Measurements from ENCODE around the gene C2orf72.

DNA sequence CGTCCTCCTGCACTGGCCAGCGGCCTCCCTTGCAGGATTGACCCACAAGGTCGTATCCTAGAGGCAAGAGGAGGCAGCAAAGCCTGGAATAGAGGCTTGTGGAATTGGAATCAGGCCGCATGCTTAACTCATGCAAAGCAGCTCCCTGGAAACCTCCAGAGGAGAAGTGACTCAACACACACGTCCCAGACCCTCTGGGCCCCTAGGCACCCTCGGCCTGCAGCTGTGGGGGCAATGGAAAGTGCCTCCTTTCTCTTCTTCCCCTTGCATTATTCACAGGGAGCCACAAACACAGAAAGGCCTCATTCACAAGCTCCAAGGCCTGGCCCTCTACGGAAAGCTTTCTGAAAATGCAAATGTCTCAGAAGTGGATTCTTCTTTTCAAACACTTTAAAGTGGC is 21.8 kb upstream of the C2orf72 start:
- TF ChIP-seq, protein P1, sequence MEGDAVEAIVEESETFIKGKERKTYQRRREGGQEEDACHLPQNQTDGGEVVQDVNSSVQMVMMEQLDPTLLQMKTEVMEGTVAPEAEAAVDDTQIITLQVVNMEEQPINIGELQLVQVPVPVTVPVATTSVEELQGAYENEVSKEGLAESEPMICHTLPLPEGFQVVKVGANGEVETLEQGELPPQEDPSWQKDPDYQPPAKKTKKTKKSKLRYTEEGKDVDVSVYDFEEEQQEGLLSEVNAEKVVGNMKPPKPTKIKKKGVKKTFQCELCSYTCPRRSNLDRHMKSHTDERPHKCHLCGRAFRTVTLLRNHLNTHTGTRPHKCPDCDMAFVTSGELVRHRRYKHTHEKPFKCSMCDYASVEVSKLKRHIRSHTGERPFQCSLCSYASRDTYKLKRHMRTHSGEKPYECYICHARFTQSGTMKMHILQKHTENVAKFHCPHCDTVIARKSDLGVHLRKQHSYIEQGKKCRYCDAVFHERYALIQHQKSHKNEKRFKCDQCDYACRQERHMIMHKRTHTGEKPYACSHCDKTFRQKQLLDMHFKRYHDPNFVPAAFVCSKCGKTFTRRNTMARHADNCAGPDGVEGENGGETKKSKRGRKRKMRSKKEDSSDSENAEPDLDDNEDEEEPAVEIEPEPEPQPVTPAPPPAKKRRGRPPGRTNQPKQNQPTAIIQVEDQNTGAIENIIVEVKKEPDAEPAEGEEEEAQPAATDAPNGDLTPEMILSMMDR (IDR thresholded peaks at IDR 0.05): no peak
- TF ChIP-seq POLR2A (IDR thresholded peaks at IDR 0.05): no peak
